IPS-11a (cell line): ENCODE results near the gene BORCS5.
"Not testable (repeated sequence)": the region's sequence is repeated elsewhere in the genome, so short reads cannot be mapped to it uniquely, and the experiment has no call there.

Experiments used
- H3K4me3 ChIP-seq: one replicate; pipeline ENCODE4 v1.5.1; 2013; ENCODE audit warnings: low read depth, low read length, control low read depth

The BORCS5 gene

DNA sequence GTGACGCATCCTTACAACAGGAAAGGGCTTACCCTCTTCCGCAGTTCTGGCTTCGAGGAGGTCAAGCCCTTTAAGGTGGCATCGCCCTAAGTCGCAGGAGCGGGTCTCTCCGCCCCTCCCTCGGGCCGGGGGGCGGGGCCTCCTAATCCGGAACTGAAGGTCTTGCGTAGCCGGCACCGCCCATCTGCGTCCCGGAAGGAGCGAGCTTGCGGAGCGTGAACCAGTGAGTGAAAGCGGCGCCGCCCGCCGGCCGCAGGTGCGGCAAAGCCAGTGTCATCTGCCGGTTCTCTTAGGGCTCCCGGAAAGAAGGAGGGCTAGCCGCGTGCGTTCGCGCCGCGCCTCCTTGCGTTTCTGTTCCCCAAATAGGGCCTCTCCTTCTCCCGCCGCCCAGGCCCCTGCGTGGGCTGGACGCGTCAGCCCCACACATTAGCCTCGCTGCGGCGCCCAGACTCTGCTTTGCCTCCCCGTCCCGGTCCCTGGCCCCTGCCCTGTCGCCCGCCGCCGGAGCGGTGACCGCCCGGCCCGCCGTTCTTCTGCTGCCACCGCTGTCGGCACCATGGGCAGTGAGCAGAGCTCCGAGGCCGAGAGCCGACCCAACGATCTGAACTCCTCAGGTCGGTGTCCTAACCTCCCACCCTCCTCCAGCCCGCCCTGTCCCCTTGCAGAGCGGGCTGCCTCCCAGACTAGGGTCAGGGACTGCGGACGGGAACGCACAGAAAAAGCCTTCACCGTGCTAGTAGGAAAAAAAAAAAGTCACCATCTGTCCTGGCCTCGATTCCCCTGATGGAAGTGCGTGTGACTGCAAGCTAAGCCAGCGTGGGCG is at the start of gene BORCS5:
Gene BORCS5 (plus strand): TSS at position 183 of the 823 bp plus-strand sequence. CDS start 374 bp downstream, at position 557.
- H3K4me3 ChIP-seq = peak within 1 kb of the TSS; percentile 77

DNA sequence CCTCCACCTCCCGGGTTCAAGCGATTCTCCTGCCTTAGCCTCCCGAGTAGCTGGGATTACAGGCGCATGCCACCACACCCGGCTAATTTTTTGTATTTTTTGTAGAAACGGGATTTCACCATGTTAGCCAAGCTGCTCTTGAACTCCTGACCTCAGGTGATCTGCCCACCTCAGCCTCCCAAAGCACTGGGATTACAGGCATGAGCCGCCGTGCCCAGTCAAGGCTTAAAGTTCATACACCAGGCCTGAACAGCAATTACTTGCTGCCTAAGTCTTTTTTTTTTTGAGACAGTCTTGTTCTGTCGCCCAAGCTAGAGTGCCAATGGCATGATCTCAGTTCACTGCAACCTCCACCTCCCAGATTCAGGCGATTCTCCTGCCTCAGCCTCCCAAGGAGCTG is 46.2 kb upstream of the BORCS5 start:
- not testable (repeated sequence) for H3K4me3 ChIP-seq

DNA sequence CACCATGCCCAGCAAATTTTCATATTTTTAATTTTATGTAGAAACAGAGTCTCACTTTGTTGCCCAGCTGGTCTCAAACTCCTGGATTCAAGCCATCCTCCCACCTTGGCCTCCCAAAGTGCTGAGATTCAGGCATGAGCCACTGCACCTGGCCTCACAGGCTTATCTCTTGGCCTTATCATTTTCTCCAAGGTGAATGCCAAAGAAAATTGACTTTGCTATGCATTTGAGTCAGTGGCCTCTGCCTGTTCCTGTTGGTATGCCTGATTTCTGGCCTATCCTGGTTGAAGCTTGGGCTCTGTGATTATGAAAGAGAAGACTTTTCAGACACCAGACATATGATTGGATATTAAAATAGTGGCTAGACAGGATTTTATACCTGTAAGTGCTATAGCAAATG is 41.0 kb upstream of the BORCS5 start:
- no peak overlapping the region for H3K4me3 ChIP-seq

DNA sequence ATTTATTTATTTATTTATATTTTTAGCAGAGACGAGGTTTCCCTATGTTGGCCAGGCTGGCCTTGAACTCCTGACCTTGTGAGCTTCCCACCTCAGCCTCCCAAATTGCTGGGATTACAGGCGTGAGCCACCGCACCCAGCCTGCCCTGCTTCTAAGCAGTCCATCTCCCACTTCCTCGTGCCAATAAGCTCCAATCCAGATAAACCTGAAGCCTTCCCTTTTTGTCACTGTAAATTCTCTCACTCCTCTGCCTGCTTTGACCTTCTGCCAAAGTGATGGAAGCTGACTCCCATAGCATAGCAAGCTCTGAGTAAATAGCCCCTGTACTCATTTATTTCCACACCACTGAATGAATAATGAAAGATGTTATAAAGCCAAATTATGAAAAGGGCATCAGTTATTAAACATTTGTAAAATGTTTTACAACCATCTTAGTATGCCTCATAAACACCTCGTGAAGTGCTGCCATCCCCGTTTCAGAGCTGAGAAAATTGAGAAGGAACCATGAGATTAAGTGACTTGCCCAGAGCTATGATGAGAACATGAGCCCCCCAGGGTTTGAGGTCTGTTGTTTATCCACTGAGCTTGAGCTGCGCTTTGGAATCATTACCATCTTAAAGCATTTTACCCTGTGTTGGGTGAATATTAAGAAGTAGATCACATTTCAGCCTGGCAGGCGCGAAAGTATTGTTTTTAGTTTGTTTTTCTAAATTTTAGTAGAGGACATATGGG is 37.3 kb upstream of the BORCS5 start:
- H3K4me3 ChIP-seq = no peak overlapping the region

DNA sequence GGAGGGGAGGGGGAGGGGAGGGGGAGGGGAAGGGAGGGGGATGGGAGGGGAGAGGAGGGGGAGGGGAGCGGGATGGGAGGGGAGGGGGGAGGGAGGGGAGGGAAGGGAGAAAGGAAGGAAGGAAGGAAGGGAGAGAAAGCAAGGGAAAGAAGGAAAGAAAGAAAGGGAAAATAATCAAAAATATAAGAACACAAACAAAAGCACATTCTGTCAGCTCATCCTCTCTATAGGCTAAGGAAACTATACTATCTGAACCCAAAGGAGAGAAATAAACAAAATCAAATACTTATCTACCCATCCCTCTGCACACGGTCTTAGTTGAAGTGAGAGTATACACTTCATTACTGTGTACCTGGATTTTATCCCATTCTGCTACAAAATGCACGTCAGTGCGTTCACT is 33.8 kb upstream of the BORCS5 start:
- no peak overlapping the region for H3K4me3 ChIP-seq

DNA sequence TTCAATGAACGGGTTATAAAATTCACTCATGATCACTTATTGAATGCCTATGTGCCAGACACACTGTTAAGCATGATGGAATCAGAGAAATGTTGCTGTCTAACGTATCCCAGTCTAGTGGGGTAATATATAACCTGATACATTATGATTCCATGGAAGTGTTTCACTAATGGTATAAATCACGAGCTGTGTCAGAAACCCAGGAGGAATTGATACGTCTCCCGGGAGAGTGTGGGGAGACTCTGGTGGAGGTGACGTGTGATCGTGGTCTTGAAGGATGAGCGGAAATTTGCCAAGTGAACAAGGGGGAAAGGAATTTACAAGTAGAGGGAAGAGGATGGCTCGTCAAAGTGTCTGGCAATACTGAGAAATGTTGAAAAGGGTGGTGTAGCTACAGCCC is 33.3 kb upstream of the BORCS5 start:
- no peak overlapping the region for H3K4me3 ChIP-seq

DNA sequence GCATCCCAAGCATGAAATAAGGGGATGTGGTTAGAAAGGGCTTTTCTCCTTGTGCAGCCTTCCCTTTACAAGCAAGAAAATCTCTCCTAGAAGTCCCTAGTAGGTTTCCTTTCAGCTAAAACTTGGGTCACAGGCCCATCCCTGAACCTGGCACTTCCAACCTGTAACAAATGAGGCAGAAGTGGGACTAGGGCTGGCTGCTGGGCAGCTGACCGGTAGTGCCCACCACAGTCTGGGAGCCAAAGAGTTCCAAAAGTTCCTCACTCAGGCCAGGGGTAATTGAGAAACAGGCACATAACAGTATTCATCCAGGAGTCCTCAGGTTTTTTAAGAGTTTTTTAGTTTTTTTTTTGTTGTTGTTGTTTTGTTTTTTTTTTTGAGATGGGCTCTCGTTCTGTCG is 30.6 kb upstream of the BORCS5 start:
- H3K4me3 ChIP-seq = no peak overlapping the region

DNA sequence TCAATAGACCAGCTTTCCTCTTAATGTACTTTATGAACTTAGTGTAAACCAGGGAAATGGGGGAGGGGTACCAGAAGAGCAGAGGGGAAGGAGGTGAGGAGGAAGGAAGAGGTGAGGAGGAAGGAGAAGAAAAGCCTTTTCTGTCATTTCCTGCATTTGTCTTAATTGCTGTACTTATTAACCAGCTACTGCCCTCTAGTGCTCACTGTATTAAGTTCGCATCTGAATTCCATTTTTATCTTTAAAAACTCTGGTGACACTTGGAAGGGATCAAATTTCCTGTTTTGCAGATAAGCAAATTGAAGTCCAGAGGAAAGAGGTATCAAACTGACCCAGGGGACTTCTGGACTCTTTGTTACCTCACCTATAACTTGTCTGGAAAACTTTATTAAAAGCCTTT is 29.1 kb upstream of the BORCS5 start:
- H3K4me3 ChIP-seq = no peak overlapping the region

DNA sequence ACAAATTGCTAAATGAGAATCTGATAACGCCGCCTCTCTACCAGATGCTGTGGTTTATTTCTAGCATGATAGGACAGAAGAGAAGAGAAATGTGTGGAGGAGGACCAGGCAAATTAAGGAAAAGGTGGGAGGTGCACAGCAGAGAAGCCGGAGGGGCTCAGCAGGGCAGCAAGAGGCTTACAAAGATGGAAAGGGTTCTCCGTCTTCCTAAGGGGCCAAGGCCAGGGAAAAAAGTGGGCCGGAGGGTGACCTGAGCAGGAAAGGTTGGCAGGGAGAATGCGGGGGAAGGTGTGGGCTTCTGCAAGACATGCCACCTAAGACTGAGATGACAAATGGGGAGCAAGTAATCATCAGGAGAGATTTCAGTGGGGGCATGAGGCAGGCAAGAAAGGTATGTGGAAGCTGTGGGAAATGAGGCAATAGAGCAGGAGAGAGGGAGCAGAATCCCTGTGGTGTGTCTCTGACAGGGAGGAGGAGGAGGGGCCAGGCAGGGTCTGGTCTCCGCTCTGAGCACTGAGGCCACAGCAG is 25.6 kb upstream of the BORCS5 start:
- H3K4me3 ChIP-seq = no peak overlapping the region

DNA sequence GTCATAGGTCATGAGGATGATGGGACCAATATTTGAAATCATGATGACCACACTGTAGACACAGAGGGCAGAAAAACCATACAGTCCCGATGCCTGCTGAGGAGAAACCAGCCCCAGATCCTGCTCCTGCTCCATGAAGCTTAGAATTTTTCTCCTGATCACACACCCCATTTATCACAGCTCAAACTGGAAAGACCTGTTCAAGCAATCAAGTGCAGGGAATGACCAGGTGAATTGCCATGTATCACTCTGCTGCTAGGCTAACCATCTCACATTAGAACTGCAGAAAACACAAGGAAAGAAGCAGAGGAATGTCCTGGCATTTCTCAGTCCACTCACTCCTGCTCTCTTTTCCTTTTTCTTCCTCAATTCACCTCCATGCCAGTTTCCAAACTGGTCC is 25.0 kb upstream of the BORCS5 start:
- no peak overlapping the region for H3K4me3 ChIP-seq

DNA sequence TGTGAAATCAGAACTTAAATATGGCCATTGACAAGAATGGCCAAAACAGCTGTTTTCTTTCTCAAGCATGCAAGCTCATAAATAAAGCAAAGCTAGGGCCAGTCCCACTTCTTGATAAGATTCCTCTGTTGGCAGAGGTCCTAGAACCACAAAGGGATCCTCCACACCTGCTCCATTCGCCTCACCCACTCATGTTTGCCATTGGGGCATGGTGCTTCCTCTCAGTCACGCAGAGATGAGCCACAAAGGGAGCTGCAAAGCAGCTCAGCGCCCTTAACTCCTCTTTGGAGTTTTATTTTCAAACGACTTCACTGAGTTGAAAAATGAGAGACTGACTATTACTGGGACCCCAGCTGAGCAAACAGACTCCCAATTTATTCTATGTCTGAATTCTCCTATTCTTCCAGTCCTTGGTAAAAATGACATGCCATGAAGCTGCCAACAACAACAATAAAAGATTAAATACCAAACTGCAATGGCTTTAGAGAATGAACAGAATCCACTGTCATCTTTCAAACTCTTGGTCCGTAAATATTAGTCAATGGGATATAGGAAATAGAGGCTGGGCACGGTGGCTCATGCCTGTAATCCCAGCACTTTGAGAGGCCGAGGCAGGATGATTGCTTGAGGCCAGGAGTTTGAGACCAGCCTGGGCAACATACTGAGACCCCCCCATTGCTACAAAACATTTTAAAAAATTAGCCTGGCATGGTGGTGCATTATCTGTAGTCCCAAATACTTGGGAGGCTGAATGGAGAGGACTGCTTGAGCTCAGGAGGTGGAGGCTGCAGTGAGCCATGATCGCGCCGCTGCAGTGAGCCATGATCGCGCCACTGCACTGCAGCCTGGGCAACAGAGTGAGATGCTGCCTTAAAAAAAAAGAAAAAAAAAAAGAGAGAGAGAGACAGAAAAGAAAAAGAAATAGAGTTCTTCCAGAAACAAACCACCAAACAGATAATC is 23.2 kb upstream of the BORCS5 start:
- H3K4me3 ChIP-seq = no peak overlapping the region

DNA sequence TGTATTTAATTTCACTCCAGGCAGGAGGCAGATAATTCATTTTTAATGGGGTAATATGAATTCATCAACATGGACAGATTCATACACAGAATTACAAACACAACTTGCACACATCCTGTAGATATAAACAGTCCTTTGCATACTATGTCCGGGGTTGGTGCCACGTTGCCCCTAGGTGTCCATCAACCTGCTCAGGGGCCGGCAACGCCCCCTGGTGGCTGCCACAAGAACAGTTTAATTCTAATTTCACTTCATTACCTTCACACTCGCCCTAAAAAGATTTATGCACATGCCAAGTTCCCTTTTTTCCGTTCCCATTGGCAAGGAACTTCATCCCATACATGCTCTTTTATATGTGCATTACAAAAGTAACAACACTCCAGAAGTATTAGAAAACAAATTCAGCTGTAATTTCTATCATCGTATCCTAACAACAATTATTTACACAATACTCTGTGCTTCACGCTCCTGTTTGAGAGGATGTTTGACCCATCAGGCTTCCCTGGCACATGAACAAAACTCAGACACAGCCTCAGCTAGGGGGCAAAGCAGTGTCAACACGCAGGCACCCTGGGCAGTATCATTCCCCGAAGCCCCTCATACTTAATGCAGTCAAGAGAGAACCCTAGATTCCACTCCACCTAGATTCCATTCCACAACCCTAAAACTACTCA is 22.4 kb upstream of the BORCS5 start:
- no peak overlapping the region for H3K4me3 ChIP-seq

DNA sequence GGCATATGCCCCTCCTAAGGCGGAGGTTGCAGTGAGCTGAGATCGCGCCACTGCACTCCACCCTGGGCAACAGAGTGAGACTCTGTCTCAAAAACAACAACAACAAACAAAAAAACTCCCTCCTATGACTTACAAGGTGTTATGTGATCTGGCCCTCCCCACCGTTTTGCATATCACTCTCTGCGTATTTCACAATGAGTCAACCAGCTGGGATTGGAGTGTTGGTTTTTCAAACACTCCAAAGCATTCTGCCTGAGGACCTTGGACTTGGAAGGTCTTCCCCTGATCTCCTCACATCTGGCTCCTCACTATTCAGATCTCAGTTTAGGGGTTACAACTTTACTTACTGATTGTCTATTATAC is 20.8 kb upstream of the BORCS5 start:
- H3K4me3 ChIP-seq = no peak overlapping the region

DNA sequence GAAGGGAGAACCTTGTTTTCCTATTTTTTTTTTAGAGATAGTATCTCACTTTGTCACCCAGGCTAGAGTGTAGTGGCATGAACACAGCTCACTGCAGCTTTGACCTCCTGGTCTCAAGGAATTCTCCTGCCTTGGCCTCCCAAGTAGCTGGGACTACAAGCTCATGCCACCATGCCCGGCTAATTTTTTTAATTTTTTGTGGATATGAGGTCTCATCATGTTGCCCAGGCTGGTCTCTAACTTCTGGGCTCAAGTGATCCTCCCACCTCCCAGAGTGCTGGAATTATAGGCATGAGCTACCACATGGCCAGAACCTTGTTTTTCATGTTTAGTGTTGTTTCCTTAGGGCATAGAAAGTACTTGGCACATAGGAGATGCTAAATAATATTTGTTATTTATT is 20.4 kb upstream of the BORCS5 start:
- no peak overlapping the region for H3K4me3 ChIP-seq

DNA sequence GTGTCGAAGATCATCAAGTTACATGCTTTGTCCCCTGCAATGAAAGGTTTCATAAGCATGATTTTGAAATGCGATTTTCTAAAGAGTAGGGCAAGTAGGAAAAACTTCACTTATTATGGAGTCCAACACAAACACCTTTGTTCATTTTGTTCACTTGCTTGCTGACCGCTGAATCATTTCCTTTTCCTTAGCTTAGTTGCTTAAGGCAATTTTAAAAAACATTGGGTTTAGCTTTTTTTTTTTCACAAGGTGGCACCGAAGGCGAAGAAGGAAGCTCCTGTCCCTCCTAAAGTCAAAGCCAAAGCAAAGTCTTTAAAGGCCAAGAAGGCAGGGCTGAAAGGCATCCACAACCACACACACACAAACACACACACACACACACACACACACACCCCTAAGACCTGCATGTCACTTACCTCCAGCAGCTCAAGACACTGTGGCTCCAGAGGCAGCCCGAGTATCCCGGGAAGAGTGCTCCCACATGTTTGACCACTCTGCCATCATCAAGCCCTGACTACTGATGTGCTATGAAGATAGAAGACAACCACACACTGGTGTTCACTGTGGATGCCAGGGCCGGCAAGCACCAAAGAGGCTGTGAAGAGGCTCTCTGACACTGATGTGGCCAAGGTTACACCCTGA is 18.2 kb upstream of the BORCS5 start:
- no peak overlapping the region for H3K4me3 ChIP-seq

DNA sequence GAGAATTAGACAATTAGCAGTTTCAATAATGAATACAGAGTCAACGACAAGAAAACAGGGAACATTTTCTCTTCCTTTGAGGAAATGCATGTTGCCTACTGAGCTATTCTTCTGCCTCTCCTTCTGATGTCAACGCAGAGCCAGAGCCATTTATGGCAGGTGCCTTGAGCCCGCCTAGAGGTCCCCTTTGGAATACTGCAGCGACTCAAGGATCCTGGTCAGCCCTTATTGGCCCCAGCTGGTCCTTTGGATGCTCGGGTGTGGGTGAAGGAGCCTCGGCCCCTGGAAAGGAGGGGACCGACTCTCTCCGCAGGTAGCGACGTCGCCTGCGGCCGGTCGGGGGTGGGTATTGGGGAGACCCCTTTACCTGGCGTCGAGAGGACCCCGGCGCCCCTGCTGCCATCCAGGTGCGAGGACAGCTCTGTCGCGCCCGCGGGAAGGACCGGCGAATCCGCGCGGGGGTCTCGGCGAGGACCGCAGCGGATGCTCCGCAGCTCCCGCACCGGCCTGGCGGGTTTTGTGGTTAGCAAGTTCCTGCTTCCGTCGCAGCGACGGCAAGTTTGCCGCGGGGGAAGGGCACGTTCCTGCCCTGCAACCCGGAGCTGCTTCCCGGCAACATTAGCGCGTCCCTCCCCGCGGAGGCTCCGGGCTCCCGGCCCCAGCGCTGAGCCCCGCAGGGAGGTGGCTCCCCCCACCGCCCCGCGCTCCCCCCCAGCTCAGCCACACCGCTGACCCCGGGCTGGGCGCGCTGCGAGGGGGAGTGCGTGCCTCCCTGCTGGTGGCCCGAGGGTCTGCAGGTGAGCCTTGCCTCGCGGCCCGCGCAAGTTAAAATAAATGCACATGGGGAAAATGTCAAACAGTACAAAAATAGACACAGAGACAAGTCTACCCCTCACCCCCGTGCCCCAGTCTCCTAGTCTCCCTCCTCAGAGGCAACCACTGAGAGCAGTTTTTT is 6.9 kb upstream of the BORCS5 start, which contains the start of gene MANSC1:
Gene MANSC1 (minus strand): TSS at position 532 of the 955 bp plus-strand sequence. CDS start 6,928 bp downstream, outside the sequence.
- H3K4me3 ChIP-seq = peak within 1 kb of the TSS; percentile 60

DNA sequence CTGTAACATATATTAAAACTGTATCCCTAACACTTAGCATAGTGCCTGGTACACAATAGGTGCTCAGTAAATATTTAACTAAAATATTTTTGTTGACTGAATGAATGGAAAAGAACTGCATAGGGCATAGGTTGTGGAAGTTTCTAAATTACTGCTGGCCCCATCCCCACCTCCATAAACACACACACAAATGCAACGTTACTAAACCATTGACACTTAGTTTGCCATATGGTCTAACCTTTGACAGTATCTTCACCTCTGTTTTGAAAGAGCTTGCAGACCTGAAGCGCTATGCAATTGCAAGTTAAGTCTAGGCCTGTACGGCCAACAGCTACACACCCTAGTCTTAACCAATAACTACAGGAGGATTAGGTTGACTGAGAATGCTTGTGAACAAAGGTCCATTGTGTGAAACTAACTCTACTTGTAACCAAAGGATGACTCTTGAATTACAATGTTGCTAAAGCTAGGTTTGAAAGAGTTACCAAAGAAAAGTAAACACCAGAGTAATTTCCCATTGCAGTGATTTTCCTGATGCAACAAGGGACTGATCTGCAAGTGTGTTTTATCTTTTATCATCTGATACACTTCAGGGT is 5.9 kb upstream of the BORCS5 start:
- H3K4me3 ChIP-seq = no peak overlapping the region

DNA sequence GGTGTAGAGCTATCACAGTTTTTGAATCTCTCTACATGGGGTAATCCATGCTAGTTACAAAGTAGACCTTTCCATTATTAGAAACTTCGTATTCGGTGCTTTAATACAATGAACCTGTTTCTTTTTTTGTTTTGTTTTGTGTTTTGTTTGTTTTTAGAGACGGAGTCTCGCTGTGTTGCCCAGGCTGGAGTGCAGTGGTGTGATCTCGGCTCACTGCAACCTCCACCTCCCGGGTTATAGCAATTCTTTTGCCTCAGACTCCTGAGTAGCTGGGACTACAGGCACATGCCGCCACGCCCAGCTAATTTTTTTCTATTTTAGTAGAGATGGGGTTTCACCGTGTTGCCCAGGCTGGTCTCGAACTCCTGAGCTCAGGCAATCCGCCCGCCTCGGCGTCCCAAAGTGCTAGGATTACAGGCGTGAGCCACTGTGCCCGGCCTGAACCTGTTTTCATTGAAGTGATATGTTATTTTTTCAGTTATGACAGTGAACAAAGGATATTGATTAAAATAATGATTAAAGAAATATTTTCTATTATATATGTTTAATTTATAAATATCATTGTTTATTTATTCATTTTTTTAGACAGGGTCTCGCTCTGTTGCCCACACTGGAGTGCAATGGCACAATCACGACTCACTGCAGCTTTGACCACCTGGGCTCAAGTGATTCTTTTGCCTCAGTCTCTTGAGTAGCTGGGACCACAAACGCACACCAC is 5.3 kb upstream of the BORCS5 start:
- not testable (repeated sequence) for H3K4me3 ChIP-seq
